HepG2 (cell line): ENCODE data around the gene LTBR. TPM values are rescaled to one million over a fixed set of nuclear protein-coding genes. Genes with fewer than 3 reads are reported as not detected.

Experiments
- MEIS1 ChIP-seq: sonication (generic); formaldehyde crosslinking; IDR thresholded peaks from 2 replicates; pipeline ENCODE4 v1.9.0; 2021; ENCODE audit warnings: mild to moderate bottlenecking, missing genetic modification reagents, moderate library complexity, borderline replicate concordance
- NR1H2 ChIP-seq: sonication (generic); formaldehyde crosslinking; IDR thresholded peaks from 2 replicates; pipeline ENCODE4 v1.8.1; 2022; ENCODE audit warnings: low read depth, missing genetic modification reagents, borderline replicate concordance
- SALL1 ChIP-seq: sonication (generic); formaldehyde crosslinking; IDR thresholded peaks from 2 replicates; pipeline ENCODE4 v1.8.0; 2022; ENCODE audit warnings: mild to moderate bottlenecking, missing genetic modification reagents
- SAP130 ChIP-seq: IDR thresholded peaks from 2 replicates; pipeline ENCODE4 v1.6.1; 2016; ENCODE audit warnings: low read depth
- YY1 ChIP-seq: IDR thresholded peaks from 2 replicates; pipeline ENCODE4 v1.6.1; 2011; ENCODE audit warnings: low read length, low read depth, moderate library complexity, mild to moderate bottlenecking; ENCODE audit not compliant: insufficient read depth, insufficient replicate concordance
- ZNF337 ChIP-seq: sonication (generic); formaldehyde crosslinking; IDR thresholded peaks from 2 replicates; pipeline ENCODE4 v1.5.1; 2020; ENCODE audit warnings: missing genetic modification reagents, low read depth, mild to moderate bottlenecking, borderline replicate concordance
- polyA plus RNA-seq, 8 experiments: library from polyadenylated mRNA; depleted of rRNA in 3 of 8; stranded (reverse) in 7 of 8; unstranded in 1 of 8; fragments of >200 nt; fragmentation: Illumina TruSeq in 4 of 8; extraction: Trizol in 4 of 8; gene quantifications; 2 replicates each; pipeline versions ENCODE4 v1.2.1 to v1.2.3, GENCODE V29; 2011 to 2016; ENCODE audit warnings: low read depth in 4 of 8, missing spikeins in 1 of 8, mixed read lengths in 1 of 8; ENCODE audit not compliant: insufficient read depth in 1 of 8
- total RNA-seq, 5 experiments: library from RNA; depleted of rRNA; stranded (reverse); fragments of >200 nt; fragmentation: Illumina TruSeq; extraction: Trizol; gene quantifications; 2 replicates each; pipeline ENCODE4 v1.2.3, GENCODE V29; 2016; ENCODE audit warnings: low read depth in 1 of 5
- TF ChIP-seq, protein P1 (sequence below): sonication (generic); formaldehyde crosslinking; IDR thresholded peaks from 2 replicates; pipeline ENCODE4; 2020; ENCODE audit warnings: missing genetic modification reagents, mild to moderate bottlenecking, borderline replicate concordance
- TF ChIP-seq, protein P2 (sequence below): sonication (generic); formaldehyde crosslinking; IDR thresholded peaks from one replicate; pipeline ENCODE4 v1.5.1; 2020; ENCODE audit warnings: mild to moderate bottlenecking, missing genetic modification reagents; ENCODE audit errors: not compliant biosample characterization
- TF ChIP-seq, protein P3 (sequence below): sonication (generic); formaldehyde crosslinking; IDR thresholded peaks from 2 replicates; pipeline ENCODE4 v1.4.0; 2020; ENCODE audit warnings: mild to moderate bottlenecking, missing genetic modification reagents
- TF ChIP-seq, protein P4 (sequence below): sonication (generic); formaldehyde crosslinking; IDR thresholded peaks from 2 replicates; pipeline ENCODE4 v1.9.0; 2021; ENCODE audit warnings: missing genetic modification reagents, mild to moderate bottlenecking, borderline replicate concordance

Gene LTBR
- total and polyA plus RNA-seq, 2 of the 13 experiments (the other 11 are each of a cell fraction or from before 2014, with no cell fraction given) = 31.4 to 34.8 TPM

DNA sequence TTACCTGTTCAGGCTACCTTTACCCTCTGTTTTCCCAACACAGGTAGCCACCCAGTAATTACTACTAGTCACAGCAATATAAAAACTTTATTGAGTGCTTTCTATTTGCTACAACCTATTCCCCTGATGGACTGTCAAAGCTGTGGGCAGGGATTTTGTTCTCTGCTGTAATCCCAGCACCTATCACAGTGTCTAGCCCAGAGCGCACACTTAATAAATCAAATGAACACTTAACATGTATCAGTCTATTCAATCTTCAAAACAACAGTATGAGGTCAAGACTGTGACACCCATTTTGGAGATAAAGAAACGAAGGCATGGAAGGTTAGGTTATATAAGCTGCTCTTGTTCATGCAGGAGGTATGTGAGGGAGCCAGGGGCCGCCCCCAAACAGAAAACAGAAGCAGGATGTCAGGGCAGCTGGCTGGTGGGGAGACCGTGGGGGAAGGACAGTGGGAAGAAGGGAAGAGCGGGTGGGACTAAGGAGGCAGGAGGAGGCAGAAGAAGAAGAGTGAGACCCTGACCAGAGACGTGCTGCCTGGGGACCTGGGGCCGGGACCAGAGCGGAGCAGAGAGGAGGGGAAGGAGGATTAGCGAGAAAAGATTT is 43.8 kb upstream of the LTBR start (continued):
- TF ChIP-seq, protein P1, sequence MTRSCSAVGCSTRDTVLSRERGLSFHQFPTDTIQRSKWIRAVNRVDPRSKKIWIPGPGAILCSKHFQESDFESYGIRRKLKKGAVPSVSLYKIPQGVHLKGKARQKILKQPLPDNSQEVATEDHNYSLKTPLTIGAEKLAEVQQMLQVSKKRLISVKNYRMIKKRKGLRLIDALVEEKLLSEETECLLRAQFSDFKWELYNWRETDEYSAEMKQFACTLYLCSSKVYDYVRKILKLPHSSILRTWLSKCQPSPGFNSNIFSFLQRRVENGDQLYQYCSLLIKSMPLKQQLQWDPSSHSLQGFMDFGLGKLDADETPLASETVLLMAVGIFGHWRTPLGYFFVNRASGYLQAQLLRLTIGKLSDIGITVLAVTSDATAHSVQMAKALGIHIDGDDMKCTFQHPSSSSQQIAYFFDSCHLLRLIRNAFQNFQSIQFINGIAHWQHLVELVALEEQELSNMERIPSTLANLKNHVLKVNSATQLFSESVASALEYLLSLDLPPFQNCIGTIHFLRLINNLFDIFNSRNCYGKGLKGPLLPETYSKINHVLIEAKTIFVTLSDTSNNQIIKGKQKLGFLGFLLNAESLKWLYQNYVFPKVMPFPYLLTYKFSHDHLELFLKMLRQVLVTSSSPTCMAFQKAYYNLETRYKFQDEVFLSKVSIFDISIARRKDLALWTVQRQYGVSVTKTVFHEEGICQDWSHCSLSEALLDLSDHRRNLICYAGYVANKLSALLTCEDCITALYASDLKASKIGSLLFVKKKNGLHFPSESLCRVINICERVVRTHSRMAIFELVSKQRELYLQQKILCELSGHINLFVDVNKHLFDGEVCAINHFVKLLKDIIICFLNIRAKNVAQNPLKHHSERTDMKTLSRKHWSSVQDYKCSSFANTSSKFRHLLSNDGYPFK (CRISPR knock-in tag) = no peak
- TF ChIP-seq, protein P2, sequence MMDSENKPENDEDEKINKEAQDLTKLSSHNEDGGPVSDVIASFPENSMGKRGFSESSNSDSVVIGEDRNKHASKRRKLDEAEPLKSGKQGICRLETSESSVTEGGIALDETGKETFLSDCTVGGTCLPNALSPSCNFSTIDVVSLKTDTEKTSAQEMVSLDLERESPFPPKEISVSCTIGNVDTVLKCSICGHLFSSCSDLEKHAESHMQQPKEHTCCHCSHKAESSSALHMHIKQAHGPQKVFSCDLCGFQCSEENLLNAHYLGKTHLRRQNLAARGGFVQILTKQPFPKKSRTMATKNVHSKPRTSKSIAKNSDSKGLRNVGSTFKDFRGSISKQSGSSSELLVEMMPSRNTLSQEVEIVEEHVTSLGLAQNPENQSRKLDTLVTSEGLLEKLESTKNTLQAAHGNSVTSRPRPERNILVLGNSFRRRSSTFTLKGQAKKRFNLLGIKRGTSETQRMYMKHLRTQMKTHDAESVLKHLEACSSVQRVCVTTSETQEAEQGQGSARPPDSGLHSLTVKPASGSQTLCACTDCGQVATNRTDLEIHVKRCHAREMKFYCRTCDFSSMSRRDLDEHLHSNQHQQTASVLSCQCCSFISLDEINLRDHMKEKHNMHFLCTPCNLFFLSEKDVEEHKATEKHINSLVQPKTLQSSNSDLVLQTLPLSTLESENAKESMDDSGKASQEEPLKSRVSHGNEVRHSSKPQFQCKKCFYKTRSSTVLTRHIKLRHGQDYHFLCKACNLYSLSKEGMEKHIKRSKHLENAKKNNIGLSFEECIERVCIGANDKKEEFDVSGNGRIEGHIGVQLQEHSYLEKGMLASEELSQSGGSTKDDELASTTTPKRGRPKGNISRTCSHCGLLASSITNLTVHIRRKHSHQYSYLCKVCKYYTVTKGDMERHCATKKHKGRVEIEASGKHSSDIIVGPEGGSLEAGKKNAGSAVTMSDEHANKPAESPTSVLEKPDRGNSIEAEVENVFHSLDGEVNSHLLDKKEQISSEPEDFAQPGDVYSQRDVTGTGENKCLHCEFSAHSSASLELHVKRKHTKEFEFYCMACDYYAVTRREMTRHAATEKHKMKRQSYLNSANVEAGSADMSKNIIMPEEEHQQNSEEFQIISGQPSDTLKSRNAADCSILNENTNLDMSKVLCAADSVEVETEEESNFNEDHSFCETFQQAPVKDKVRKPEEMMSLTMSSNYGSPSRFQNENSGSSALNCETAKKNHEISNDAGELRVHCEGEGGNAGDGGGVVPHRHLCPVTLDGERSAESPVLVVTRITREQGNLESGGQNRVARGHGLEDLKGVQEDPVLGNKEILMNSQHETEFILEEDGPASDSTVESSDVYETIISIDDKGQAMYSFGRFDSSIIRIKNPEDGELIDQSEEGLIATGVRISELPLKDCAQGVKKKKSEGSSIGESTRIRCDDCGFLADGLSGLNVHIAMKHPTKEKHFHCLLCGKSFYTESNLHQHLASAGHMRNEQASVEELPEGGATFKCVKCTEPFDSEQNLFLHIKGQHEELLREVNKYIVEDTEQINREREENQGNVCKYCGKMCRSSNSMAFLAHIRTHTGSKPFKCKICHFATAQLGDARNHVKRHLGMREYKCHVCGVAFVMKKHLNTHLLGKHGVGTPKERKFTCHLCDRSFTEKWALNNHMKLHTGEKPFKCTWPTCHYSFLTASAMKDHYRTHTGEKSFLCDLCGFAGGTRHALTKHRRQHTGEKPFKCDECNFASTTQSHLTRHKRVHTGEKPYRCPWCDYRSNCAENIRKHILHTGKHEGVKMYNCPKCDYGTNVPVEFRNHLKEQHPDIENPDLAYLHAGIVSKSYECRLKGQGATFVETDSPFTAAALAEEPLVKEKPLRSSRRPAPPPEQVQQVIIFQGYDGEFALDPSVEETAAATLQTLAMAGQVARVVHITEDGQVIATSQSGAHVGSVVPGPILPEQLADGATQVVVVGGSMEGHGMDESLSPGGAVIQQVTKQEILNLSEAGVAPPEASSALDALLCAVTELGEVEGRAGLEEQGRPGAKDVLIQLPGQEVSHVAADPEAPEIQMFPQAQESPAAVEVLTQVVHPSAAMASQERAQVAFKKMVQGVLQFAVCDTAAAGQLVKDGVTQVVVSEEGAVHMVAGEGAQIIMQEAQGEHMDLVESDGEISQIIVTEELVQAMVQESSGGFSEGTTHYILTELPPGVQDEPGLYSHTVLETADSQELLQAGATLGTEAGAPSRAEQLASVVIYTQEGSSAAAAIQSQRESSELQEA (CRISPR knock-in tag) = no peak
- TF ChIP-seq SALL1 (CRISPR knock-in tag) (peak; percentile 13; the same call in 1 of the 2 replicates), ZNF337 (CRISPR knock-in tag) (no peak), YY1 (no peak), NR1H2 (CRISPR knock-in tag) (no peak), SAP130 (CRISPR knock-in tag) (peak; percentile 69), MEIS1 (CRISPR knock-in tag) (peak; percentile 44; the same call in 1 of the 2 replicates)
- TF ChIP-seq, protein P3, sequence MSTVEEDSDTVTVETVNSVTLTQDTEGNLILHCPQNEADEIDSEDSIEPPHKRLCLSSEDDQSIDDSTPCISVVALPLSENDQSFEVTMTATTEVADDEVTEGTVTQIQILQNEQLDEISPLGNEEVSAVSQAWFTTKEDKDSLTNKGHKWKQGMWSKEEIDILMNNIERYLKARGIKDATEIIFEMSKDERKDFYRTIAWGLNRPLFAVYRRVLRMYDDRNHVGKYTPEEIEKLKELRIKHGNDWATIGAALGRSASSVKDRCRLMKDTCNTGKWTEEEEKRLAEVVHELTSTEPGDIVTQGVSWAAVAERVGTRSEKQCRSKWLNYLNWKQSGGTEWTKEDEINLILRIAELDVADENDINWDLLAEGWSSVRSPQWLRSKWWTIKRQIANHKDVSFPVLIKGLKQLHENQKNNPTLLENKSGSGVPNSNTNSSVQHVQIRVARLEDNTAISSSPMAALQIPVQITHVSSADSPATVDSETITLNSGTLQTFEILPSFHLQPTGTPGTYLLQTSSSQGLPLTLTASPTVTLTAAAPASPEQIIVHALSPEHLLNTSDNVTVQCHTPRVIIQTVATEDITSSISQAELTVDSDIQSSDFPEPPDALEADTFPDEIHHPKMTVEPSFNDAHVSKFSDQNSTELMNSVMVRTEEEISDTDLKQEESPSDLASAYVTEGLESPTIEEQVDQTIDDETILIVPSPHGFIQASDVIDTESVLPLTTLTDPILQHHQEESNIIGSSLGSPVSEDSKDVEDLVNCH (CRISPR knock-in tag) = 0 out of 2 replicates have a peak, but pooled peaks have one; percentile 46
- TF ChIP-seq, protein P4, sequence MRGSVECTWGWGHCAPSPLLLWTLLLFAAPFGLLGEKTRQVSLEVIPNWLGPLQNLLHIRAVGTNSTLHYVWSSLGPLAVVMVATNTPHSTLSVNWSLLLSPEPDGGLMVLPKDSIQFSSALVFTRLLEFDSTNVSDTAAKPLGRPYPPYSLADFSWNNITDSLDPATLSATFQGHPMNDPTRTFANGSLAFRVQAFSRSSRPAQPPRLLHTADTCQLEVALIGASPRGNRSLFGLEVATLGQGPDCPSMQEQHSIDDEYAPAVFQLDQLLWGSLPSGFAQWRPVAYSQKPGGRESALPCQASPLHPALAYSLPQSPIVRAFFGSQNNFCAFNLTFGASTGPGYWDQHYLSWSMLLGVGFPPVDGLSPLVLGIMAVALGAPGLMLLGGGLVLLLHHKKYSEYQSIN (CRISPR knock-in tag) = no peak
